ENCODE data around the gene ANKRD33B. TPM values are rescaled to one million over a fixed set of nuclear protein-coding genes. Genes with fewer than 3 reads are reported as not detected.

Gene ANKRD33B
- total and polyA plus RNA-seq, 2 experiments from 2014 or later, result 2.9 to 15.4 TPM

GRCh38 chr5:10634562-10634961 is 70.7 kb downstream of the ANKRD33B start:
- Histone ChIP-seq H4K20me1 (replicated peaks; ENCODE audit: insufficient read depth) (no peaks in the 10 kb centered on the region), H2AFZ (no peak overlapping the region), H3K4me2 (no peak overlapping the region), H3K9me2 (ENCODE audit: insufficient read depth) (0 out of 2 replicates have a peak, but pooled peaks cover 2% of the 10 kb centered on the region), H3K79me2 (replicated peaks; ENCODE audit: insufficient read depth) (peaks cover 8% of the 10 kb centered on the region), H3K27ac (ENCODE audit: low read depth) (no peak overlapping the region), H3K4me3 (no peak overlapping the region), H3F3A (replicated peaks; ENCODE audit: low read depth) (0 out of 2 replicates have a peak, but pooled peaks cover 11% of the 10 kb centered on the region), H3K36me3 (ENCODE audit: insufficient read depth) (no peaks in the 10 kb centered on the region), H3K4me1 (ENCODE audit: insufficient read depth) (peaks cover 34% of the 10 kb centered on the region), H3K27me3 (ENCODE audit: insufficient read depth) (no peaks in the 10 kb centered on the region)
- Mint-ChIP-seq H3K4me1 (peaks cover 61% of the 10 kb centered on the region), H3K36me3 (ENCODE audit: low read depth) (no peaks in the 10 kb centered on the region; the same call in 1 of the 3 replicates), H3K27me3 (ENCODE audit: insufficient read depth, low read depth, poor library complexity) (peaks cover 27% of the 10 kb centered on the region), H3K4me3 (no peak overlapping the region), H3K9me3 (no peaks in the 10 kb centered on the region; the same call in none of the 3 replicates), H3K27ac (no peak overlapping the region)
- TF ChIP-seq EZH2 (IDR thresholded peaks at IDR 0.05; ENCODE audit: low read depth, unreplicated experiment) (no peak), STAT1 (IDR thresholded peaks at IDR 0.05; ENCODE audit: unreplicated experiment) (no peak), REST (IDR thresholded peaks at IDR 0.05; ENCODE audit: unreplicated experiment) (no peak), EZH2phosphoT487 (IDR thresholded peaks at IDR 0.05; ENCODE audit: unreplicated experiment) (no peak), JUNB (IDR thresholded peaks at IDR 0.05; ENCODE audit: unreplicated experiment) (no peak), ZNF462 (CRISPR knock-in tag; IDR thresholded peaks at IDR 0.05) (no peak), ZNF114 (CRISPR knock-in tag; IDR thresholded peaks at IDR 0.05) (no peak)
- TF ChIP-seq, protein P1, sequence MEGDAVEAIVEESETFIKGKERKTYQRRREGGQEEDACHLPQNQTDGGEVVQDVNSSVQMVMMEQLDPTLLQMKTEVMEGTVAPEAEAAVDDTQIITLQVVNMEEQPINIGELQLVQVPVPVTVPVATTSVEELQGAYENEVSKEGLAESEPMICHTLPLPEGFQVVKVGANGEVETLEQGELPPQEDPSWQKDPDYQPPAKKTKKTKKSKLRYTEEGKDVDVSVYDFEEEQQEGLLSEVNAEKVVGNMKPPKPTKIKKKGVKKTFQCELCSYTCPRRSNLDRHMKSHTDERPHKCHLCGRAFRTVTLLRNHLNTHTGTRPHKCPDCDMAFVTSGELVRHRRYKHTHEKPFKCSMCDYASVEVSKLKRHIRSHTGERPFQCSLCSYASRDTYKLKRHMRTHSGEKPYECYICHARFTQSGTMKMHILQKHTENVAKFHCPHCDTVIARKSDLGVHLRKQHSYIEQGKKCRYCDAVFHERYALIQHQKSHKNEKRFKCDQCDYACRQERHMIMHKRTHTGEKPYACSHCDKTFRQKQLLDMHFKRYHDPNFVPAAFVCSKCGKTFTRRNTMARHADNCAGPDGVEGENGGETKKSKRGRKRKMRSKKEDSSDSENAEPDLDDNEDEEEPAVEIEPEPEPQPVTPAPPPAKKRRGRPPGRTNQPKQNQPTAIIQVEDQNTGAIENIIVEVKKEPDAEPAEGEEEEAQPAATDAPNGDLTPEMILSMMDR (conservative IDR thresholded peaks at IDR 0.05; ENCODE audit: low read depth in 2 of 2), result no peak
- TF ChIP-seq, protein P2, sequence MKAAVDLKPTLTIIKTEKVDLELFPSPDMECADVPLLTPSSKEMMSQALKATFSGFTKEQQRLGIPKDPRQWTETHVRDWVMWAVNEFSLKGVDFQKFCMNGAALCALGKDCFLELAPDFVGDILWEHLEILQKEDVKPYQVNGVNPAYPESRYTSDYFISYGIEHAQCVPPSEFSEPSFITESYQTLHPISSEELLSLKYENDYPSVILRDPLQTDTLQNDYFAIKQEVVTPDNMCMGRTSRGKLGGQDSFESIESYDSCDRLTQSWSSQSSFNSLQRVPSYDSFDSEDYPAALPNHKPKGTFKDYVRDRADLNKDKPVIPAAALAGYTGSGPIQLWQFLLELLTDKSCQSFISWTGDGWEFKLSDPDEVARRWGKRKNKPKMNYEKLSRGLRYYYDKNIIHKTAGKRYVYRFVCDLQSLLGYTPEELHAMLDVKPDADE (IDR thresholded peaks at IDR 0.05), result no peak
- no peak for ATAC-seq
- DNase-seq (ENCODE audit: low spot score), result no peak

All from GM23338 (cell line).